GM18526 (cell line): ENCODE results near the gene SLC16A10.

Experiments used
- POLR2A ChIP-seq: IDR thresholded peaks from 3 replicates; pipeline ENCODE4 v1.6.1; 2011; ENCODE audit not compliant: insufficient read length; ENCODE audit errors: extremely low read depth

Gene SLC16A10, protein sequence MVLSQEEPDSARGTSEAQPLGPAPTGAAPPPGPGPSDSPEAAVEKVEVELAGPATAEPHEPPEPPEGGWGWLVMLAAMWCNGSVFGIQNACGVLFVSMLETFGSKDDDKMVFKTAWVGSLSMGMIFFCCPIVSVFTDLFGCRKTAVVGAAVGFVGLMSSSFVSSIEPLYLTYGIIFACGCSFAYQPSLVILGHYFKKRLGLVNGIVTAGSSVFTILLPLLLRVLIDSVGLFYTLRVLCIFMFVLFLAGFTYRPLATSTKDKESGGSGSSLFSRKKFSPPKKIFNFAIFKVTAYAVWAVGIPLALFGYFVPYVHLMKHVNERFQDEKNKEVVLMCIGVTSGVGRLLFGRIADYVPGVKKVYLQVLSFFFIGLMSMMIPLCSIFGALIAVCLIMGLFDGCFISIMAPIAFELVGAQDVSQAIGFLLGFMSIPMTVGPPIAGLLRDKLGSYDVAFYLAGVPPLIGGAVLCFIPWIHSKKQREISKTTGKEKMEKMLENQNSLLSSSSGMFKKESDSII

GRCh38 chr6:111087106-111087835, at the start of gene SLC16A10:
Gene SLC16A10, plus strand, starts transcription at chr6:111087503. Its CDS starts 250 bp downstream, at chr6:111087753.
- peak; percentile 83 for TF ChIP-seq POLR2A

DNA sequence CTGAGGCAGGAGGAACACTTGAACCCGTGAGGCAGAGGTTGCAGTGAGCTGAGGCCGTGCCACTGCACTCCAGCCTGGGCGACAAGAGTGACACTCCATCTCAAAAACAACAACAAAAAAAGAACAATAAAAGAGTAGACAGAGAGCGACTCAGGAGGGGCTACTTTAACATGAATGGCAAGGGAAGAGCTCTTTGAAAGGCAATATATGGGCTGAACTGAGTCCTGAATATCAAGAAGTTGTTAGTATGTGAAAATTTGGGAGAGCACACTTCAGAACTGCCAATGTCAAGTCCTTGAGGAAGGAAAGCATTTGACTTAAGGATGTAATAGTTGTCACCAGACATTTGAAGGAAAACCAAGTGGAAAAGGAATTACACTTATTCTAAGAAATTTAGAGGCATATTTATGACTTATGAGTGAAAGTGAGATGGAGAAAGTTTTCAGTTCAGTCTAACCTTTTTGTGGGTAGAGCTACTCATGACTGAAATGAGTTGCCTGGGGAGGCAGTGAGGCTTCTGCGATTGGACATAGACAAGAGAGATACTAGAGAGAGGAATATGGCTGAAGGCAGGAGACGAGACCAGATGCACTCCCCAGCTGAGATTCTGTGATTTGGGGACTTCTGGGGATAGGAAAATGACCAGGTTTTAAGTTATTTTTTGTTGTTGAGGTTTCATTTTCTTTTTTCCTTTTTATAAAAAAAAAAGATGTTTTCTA, 48.6 kb upstream of the SLC16A10 start:
- no peak for TF ChIP-seq POLR2A

DNA sequence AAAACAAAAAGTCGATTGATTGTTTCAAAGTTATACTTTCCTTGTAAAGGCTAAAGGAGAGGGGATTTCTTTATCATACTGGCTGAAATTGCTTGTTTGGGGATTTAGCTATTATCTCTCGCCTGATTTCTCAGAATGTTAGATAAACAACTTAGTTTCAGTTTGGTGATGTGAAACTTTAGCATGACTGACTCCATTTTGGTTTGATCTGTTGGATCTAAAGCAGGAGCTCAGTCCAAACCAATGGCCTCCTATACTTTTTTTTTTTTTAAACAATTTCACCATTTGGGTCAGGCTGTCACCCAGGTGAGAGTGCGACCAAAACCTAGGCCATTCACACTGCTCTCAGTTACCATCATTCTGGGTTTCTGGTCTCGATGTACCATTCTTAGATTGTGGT, 45.4 kb upstream of the SLC16A10 start:
- TF ChIP-seq POLR2A, result no peak

GRCh38 chr6:111047244-111047643, 40.1 kb upstream of the SLC16A10 start:
- no peak for TF ChIP-seq POLR2A

DNA sequence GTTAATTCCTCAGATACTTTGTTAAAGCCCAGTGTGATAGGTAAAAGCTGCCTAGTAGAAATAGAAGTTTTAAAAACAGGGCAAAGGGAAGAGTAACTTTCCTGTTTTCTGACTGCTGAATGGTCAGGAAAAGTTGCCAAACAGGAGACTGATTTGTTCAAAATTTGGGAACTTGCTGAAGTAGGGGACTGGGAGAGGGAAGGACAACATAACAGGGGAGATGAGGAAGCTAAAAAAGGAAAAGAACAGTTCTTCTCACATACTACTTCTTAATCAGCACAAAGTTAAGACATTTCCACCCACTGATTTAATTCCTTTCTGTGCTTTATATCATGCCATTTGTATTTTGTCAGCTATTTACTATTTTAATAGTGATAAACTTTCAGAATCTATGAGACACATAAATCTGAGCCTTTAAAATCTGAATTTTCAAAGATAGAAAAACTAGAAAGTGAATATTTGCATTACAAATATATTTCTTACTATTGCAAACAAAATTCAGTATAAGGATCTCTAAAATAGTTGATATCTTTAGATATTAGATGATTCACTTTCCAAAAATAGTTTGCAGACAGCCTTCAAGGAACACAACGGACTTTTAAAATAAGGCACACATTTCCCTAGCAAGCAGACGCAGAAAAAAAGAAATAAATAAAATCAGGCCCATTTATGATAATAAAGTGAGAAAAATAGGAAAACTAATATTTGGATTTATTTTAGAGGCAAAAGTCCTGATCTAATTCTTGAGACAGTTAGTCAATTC, 36.9 kb upstream of the SLC16A10 start:
- no peak for TF ChIP-seq POLR2A

DNA sequence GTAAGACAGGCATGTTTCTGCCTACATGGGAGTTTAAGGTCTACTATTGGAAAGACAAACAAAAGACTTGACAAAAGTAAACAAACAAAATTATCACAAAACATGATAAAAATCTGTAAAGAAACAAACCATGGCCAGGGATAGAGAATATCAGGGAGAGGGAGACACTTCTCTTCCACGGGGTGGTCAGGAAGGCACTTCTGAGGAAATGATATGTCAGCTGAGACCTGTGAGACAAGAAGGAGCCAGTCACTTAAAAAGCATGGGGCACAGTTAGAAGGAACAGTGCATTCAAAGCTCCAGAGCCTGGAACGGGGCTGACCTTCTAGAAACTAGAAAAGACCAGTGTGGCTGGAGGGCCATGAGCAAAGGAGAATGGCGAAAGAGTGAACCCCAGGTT, 35.1 kb upstream of the SLC16A10 start:
- TF ChIP-seq POLR2A, result no peak

- no peak for TF ChIP-seq POLR2A
Measured at GRCh38 chr6:111057074-111057752, 30.1 kb upstream of the SLC16A10 start.

DNA sequence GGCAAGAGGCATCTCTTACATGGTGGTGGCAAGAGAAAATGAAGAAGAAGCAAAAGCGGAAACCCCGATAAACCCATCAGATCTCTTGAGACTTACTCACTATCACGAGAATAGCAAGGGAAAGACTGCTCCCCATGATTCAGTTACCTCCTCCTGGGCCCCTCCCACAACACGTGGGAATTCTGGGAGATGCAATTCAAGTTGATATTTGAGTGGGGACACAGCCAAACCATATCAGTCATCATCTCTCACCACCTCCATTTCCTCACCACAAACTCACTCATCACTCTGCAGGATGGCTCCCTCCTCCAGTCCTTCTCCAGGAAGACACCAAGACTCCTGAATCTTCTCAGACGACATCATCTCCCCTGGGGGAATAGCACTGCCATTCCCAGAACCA, 25.8 kb upstream of the SLC16A10 start:
- TF ChIP-seq POLR2A, result no peak

DNA sequence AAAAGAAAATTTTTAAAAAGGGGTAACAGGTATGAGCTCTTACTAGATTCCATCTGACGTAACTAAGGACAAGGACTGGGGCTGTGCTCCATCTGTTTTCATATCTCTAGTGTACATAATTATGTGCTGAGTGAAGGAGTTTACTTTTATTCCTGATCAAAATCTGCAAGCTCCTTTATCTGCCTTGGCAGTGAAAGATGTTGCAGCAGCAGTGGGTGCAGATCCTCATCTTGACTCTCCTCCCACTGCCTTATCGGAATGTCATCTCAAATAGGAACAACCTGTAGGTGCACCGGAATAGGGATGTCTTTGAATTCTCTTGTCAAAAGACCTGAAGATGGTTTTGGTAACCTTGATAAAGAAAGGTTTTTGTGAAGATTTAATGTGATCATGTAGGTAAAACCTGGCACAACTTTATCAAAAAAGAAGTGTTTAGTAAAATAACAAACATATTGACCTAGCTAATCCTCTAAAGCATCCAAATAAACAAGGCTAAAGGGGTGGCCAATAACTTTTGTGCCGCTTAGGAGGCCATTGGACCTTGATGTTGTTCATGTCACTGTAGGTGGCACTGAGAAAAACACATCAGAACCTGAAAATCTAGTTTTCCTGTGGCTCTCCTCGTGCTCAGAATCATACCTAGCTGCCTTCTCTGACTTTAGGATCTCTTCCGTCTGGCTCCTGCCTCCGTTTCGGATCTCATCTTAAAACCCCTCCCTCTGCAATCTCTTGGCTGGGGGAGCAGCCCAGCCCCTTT, 19.0 kb upstream of the SLC16A10 start:
- TF ChIP-seq POLR2A, result no peak

DNA sequence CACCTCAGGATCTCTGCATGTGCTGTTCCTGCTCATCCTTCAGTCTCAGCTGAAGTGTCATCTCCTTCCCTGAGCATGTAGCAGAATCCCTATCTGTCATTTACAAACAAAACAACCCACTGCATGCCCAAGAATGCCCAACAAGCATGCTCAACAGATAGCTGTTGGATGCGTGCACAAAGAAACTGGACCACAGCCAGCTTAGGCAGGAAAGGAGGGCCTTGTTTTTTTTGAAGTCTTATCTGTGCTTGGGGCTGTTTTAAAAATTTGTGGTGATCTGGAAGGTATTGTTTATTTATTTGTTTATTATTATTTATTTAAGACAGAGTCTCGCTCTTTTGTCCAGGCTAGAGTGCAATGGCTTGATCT, 18.5 kb upstream of the SLC16A10 start:
- no peak for TF ChIP-seq POLR2A

GRCh38 chr6:111069382-111070104, 17.8 kb upstream of the SLC16A10 start:
- no peak for TF ChIP-seq POLR2A

DNA sequence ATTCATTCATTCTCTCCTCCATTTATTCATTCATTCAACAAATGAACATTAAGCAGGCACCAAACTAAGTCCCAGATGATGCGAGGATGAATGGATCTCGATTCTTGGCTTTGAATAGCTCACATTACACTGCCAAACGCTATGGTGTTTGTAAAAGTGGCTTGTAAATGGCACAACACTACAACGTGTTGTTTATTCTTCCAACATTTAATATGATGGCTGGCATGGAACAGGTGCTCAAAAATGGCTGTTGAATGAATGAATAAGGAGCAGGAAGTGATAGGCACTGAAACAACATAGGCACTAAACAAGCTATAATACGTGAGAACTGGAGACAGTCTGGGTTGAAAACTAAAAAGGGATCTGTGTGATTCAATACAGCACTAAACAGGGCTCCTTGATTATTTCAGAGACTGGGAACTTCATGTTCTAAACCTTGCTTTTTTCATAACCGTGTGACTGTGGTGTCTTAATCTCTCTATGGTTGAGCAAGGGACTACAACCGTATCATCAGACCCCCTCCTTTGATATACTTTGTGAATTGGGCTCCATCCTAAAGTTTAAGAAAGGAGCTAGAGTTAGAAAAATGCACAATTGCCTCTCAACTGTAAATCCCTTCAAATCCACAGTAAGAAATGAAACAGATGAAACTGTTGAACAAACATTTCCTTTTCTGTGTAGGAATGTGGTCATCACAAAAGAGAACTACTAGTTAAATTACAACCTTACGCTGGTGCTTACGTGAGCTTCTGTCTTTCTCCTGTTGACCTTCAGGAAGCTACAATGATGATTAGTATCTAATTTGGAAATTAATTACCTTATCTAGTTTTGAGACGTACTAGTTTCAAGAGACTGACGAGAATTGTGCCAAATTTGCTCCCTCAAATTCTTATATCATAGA, 16.9 kb upstream of the SLC16A10 start:
- TF ChIP-seq POLR2A, result no peak
